ENCODE measurements around the gene CLIC5. TPM values are rescaled to one million over a fixed set of nuclear protein-coding genes. Genes with fewer than 3 reads are reported as not detected.

Gene CLIC5
- polyA plus RNA-seq, 4 donors, result 18.6 to 197 (median 191) TPM

DNA sequence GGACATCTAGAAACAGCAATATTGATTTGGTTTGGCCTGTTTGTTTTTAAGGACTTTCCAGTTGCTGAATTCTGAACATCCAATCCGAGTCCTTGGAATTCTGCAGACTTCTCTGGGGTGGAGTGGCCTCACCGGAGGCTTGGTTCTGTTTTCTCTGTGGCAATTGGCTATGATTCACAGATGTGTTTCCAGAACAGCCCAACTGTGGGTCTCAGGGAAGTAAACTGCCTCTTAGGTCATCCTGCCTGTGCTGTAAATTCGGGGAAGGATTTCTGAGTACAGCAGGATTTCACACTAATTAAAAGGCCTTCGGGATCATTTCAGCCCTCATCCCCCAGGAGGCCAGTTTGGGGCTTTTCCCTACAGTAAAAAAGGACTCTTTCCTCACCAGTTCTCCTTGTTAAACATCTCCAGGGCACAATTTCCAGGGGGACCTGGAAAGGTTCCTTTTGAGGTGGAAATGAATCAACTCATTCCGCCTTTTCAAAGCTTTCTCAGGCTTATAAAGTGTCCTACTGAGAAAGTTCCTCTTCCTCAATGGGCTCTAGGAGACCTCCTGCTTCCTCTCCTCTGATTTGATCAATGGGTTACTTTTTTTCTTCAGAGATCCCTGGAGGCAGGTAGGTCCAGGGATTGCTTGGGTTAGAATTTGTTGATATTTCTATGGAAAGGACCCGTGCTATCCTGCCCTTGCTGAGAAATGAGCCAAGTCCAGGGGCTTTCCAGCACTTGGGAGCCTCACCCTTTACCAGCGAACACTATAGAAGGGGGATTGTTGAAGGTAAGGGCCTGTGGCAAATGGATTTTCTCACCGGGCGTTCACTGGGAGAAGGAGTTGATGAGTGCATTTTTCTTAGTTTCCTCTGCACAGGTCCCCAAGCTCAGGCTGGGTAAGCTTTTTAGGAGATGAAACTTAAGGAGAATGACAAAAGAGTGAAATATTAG lies 114.6 kb downstream of the CLIC5 start:
- no peak for DNase-seq (ENCODE audit: low read depth in 4 of 4, low spot score in 3 of 4)

DNA sequence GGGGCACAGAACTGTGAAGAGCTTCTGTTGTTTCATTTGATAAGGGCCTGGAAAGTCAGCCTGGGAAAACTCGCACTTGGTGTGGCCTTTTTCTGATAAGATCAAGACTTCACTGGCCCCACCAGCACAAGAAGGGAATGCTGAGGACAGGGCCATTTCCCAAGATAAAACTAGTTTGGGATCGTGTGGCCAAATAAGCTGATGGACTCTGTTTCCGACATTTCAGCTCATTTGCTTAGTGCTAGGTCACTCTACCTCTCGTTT lies 116.0 kb downstream of the CLIC5 start:
- no peak for DNase-seq (ENCODE audit: low read depth in 4 of 4, low spot score in 3 of 4)

GRCh38 chr6:45898941-45899682 lies 116.5 kb downstream of the CLIC5 start:
- DNase-seq (ENCODE audit: low read depth in 4 of 4, low spot score in 3 of 4), result no peak

DNA sequence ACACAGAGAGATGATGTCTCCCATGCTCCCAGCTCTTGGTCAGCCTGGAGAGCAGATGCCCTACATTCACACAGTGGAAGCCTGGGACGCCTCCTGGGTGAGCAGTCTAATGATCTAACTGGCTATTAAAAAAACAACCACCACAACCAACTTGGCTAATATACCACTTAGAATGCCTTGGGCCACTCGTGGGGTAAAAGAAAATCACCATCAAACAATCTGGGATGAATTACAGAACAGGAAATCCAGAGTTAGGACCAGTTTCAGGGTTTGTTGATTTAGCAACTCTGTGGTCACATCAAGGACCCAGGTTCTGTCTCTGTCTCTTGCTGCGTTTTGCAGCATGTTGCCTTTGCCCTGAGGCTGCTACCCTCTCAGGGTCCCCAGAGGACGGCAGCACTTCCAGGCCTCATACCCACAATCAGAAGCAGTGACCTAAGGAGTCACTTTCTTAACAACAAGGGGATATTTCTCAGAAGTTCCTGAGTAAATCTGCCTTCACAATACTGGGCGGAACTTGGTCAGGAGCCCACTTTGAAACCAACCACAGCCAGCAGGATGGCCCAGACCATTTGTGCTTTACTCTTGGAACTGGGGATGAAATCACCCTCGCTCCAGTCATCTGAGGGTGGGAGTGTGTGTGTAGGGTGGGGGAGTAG lies 118.7 kb downstream of the CLIC5 start:
- no peak for DNase-seq (ENCODE audit: low read depth in 4 of 4, low spot score in 3 of 4)

DNA sequence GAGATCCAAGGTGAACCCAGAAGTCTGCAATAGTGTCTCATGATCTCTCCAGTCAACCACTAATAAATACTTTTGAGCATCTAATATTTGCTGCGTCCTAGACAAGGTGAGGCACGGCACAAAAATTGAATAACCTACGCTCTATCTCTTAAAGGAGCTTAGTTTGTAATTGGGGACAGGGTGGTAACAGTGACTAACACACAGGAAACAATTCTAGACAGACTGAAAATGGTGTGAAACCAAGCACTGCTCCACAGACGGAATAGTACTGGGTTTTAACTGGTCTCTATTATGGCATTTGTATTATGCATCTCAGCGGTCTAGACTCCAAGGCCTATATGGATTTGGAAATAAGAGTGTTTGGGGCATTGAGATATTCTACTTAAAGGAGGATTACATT lies 120.1 kb downstream of the CLIC5 start:
- DNase-seq (ENCODE audit: low read depth in 4 of 4, low spot score in 3 of 4), result no peak

- DNase-seq (ENCODE audit: low read depth in 4 of 4, low spot score in 3 of 4), result no peak
Observed at GRCh38 chr6:45892696-45893245, 122.9 kb downstream of the CLIC5 start.

DNA sequence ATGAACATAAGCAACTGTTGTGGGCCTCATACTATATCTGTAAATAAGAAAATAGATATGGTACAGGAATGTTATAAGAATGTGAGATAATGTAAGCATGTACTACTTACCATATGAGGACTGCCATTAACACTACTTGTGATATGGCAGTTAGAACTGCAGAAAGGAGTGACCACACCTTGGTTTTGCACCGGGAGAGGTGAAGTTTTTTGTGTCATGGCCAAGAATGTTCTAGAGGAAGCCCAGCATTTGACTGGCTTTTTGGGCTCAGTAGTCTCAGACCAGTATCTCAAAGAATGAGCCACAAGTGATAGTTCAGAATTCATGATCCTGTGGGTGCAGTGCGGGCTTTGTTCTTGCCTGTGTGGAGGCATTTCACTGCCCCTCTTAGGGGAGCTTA lies 123.5 kb downstream of the CLIC5 start:
- DNase-seq (ENCODE audit: low read depth in 4 of 4, low spot score in 3 of 4), result no peak

DNA sequence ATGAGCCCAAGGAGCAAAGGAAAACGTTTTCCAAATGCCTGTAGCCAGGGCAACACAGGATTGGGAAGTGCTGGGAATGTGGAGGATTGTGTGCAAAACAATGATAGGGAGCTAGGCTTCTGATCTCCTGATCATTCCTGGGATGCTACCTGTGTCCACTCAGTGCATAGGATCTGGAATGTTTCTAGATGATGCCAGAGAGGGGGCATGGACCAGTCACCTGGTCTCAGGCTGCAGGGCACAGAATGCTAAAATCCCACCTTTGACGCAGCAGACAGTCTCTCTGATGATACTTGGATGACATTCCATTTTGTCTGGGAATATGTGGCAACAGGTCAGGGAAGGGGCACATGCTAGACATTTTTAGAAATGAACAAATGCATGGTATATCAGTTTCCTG lies 128.9 kb downstream of the CLIC5 start:
- no peak for DNase-seq (ENCODE audit: low read depth in 4 of 4, low spot score in 3 of 4)

GRCh38 chr6:45884336-45884735 lies 131.3 kb downstream of the CLIC5 start:
- no peak for DNase-seq (ENCODE audit: low read depth in 4 of 4, low spot score in 3 of 4)

DNA sequence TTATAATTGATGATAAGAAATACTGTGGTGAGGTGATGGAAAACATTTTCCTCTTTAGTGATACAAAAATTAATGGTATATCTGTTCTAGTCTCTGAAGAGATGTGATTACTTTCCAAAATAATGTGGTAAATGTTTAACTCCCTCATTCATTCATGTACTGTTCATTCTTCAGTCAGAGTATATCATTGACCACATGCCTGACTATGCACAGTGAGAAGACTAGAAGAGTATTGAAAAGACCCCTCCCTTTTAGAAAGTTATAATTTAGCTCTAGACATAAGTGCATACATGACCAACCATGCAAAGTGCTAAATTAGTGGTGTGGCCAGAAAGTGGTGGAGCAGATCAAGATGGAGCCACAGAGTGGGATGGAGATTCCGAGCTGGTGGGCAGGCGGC lies 133.0 kb downstream of the CLIC5 start:
- no peak for DNase-seq (ENCODE audit: low read depth in 4 of 4, low spot score in 3 of 4)

DNA sequence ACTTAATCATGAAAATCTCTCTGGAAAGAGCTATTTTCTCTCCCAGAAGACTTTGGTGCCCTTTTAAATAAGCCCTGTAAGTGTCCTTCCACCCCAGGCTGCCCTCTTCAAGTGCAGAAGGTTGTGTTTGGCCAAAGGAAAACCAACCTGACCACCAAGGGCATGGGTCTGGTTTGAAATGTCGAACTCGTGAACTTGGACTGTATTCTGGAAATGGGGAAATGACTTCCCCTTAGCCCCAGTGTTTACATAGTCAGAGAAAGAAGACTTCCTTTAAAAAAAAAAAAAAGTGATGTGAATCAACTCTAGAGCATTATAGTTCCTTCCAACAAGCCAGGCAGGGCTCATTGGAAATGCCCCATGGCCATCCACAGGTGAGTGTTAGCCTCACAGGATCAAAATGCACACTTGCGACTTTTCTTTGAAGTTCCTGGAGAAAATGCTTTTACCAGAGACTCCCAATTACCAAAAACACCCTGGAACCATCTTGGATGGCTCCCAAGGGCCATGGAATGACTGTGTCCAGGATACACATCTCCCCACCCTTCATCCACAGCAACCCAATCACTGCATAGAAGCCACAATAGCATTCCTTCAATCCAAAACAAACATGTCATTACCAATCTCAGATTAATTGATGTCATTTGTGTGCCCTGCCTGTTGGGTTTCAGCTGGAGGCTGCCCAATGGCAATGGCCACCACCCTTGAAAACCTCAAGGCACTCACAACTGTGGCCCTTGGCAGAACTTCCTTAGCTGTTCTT lies 133.8 kb downstream of the CLIC5 start:
- no peak for DNase-seq (ENCODE audit: low read depth in 4 of 4, low spot score in 3 of 4)

DNA sequence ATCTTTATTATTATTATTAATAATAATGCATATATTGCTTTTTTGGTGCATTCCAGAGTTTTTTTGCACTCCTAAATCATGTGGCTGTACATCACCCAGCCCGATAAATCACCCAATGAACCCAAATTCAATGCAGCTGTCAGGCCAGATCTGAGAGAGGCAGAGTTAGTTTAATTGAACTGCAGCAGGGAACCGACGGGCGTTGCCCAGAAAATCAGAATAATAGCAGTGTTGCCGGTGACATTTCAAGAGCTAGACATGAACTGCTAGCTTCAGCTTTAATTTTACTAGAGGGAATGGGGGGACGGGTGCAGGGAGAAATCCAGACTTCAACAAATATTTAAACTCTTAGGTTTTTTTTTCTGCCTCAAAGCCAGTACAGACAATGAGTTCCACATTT lies 135.0 kb downstream of the CLIC5 start:
- DNase-seq (ENCODE audit: low read depth in 4 of 4, low spot score in 3 of 4), result peak; percentile 14 to 38 (median 16)

DNA sequence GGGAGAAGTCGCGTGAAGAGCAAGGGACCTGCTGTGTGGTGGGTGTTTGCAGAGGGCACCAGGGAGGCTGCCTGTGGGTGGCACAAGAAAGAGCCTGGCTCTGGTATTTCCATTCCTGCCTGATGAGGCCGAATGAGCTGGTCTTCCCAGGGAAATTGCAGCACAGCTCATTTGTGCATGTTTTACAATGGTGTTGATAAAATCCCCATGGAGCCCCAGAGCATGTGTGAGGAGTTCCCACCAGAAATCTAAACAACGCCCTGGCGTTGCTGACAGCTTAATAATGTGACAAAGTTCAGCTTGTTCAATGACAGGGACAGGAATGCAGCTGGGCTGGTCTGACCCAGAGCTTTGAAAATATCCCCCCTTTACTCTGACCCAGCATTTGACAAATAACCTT lies 135.5 kb downstream of the CLIC5 start:
- DNase-seq (ENCODE audit: low read depth in 4 of 4, low spot score in 3 of 4), result peak; percentile 36 to 59 (median 55)

- no peak for DNase-seq (ENCODE audit: low read depth in 4 of 4, low spot score in 3 of 4)
Observed at GRCh38 chr6:45877970-45878590, 137.6 kb downstream of the CLIC5 start.

DNA sequence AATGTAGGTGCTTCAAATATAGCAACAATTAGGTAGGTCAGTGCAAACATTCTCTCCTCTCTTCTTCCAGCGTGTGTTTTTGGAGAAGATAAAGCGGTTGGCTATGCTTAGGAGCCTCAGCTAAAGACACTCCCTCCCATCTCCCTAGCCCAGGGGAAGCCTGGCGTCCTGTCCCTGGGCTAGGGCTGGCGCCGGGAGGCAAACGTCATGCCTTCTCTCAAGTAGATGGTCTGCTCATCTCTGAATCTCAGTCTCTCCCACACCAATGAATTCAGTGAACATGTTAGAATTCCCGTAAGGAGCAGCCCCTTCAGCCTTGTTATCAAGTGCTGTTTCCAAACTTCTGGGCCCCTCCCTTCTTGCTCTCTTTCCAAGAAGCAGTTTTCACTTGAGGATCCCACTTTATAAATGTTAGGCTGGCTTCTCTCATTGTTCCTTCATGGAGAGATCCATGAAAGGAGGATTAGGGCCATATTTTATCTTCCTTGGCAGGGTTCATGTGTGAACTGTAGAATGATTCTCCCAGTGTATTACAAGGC lies 142.8 kb downstream of the CLIC5 start:
- DNase-seq (ENCODE audit: low read depth in 4 of 4, low spot score in 3 of 4), result no peak

GRCh38 chr6:45870531-45870930 lies 145.1 kb downstream of the CLIC5 start:
- DNase-seq (ENCODE audit: low read depth in 4 of 4, low spot score in 3 of 4), result no peak

GRCh38 chr6:45864651-45865050 lies 151.0 kb downstream of the CLIC5 start:
- DNase-seq (ENCODE audit: low read depth in 4 of 4, low spot score in 3 of 4), result no peak

GRCh38 chr6:45858691-45859090 lies 157.0 kb downstream of the CLIC5 start:
- DNase-seq (ENCODE audit: low read depth in 4 of 4, low spot score in 3 of 4), result no peak

GRCh38 chr6:45857827-45858226 lies 157.8 kb downstream of the CLIC5 start:
- no peak for DNase-seq (ENCODE audit: low read depth in 4 of 4, low spot score in 3 of 4)
